ENCODE data around the gene ITPKB.
"Not testable (repeated sequence)": the region's sequence is repeated elsewhere in the genome, so short reads cannot be mapped to it uniquely, and the experiment has no call there.

Gene ITPKB

DNA sequence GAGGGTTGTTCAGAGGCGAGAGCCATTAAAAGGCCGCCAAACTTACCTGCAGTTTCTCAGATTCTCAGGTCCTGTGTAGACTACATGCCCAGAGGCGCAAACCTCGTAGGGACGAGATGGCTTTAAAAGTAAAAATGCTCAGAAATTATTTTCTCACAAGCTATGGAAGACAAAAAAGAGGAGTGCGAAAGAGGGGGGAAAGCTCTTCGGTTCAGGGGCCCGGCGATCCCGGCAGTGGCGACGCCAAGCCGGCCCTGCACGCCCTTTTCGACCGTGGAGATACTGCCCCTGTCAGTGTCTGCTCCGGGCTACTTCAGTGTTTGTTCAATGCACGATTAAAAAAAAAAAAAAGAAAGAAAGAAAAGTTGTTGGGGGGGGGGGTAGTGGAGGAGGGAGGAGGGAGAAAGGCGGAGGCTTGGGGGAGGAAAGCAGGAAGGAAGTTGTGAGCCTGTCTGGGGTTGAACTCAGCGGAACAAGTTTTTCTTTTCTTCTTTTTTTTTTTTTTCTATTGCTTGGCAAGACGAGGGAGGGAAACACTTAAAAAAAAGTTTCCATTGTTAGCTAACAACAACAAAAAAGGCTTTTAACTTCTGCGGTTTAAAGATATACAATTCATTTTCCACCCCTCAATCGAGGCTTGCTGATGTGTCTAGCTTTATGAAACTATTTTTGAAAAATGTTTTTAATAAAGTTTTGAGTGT, at the start of gene ITPKB:
TSS of gene ITPKB (minus strand) at position 288 of the 701 bp plus-strand sequence. CDS start 1,824 bp downstream, outside the sequence.
- DNase-seq = peak; percentile 51

DNA sequence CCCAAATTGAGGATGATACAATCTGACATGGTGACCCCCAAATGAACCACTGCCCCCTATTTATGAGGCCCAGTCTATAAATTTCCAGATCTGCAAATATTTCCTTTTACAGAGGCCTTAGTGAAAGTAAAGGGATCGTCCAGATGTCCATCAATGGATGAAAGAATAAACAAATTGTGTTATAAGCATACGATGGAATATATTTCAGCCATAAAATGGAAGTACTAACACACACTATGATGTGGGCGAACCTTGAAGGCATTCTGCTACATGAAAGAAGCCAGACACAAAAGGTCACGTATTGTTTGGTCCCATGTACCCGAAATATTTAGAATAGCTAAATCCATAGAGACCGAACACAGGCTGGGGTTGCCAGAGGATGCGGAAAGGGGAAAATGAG, 48.6 kb upstream of the ITPKB start:
- DNase-seq = no peak

DNA sequence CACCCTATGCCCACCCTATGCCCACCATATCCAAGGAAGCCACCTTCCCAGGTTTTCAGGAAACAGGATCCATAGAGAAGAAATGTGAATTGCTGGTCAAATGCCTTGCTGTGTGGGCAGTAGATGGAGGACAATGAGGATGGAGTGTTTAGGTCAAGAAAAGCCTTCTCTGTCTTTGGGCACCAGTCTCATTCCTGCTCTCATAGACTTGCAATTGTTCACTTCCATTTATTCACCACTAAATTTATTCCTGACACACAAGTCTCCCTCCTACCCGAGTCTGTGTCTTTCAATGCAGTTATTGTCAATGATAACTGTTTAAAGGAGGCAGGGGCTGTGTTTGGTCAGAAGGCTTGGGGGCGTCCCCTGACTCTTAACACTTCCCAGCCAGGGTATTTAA, 48.0 kb upstream of the ITPKB start:
- no peak for DNase-seq

DNA sequence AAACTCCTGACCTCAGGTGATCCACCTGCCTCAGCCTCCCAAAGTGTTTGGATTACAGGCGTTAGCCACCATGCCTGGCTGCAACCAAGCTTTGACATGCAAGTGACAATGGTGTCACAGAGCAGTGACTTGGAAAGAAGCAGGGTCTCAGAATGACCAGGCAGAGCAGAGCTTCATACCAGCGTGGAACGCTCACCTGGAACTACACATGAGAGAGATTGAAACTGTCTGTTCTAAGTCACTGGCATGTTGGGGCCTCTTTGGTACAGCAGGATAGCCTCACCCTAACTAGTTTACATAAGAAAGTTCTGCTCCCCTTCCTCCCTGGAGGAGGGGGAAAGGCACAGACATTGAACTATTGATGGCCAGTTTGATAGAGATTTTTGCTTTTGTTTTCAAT, 47.5 kb upstream of the ITPKB start:
- no peak for DNase-seq

DNA sequence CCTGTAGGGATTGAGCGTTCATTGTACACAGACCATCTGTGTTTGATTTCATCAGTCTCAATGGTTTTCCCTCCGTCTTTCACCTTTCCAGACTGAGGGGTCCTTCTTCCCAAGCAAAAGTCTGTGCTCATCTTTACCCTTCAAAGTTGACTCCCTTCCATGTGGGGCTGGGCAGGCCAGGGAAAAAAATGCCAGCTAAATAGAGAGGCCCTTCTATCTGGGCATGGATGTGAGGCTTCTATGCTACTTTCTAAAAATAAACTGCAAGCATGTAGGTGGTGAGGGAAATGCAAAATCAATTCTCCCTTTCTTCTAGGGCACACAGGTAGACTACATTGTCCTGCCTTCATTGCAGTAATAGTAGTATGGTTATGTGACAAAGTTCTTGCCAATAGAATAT, 46.7 kb upstream of the ITPKB start:
- DNase-seq = no peak

DNA sequence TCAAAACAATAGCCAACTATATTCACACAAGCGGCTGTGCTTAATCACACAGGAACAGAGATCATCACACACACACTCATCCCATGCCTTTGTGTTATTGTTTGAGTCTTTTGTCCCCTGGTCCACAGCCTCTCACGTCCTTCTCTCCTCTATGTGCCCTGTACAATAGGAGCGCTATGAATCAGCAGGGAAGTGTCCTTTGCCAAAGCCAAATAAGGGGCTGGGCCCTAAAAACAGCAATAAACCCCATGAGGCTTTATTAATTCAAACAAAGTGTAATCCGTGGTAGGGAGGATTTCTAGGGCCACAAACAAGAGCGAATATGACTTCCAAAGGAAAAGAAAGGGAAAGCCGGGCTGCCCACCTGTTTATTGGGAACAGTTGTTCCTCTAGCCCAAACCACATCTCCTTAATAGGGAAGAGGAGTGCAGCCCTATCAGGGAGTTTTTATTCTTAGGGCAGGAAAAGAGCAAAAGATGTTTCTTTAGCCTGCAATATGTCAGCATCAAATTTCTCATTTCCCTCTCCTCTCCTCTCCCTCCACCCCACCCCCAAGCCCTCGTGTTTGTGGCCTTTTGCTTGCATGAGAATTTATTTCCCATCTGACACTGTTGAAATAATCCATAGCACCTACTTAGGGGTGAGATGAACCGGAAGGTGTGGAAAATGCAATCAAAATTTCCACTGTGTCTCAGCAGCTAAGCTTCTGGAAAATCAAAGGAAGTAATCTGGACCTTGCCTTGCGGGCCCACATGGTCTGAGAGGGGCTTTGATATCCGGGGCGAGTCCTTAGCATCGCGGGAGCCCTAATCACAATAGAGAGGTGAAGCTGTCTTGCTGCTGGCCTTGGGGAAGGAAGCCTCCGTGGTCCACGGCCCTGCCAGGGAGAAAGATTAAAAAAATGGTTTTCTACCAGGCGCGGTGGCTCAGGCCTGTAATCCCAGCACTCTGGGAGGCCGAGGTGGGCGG, 45.3 kb upstream of the ITPKB start:
- no peak for DNase-seq

DNA sequence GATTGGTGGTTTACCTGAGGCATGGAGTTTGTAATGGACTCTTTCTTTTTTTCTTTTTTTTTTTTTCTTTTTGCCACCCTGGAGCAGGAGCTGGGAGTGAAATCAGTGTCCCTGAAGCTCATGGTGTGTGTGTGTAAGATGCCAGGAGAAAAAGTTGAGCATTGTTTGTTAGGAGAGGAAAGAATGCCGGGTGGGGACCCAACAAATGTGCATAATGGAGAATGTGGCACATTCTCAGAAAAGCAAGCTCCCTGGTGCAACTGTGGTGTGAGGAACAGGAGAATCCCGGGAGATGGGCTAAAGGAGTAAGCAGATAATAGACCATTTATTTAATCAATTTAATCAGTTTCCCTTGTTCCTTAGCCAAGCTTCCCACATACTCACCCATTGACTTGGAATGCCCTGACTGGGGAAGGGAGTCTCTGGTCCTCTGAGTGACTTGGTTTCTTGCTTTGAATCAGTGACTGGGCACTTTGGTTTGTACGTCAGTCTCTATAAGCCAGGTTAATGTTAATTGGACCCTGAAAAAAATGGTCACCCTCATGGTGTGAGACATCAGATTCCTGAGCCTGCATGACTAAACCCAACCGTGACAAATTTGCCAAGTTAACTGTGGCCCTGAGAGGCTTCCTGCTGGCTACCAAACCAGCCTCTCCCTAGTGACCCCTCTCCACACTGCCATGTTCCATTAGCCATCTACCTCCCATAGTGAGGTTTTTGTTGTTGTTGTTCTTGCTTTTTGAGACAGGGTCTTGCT, 43.9 kb upstream of the ITPKB start:
- no peak for DNase-seq

DNA sequence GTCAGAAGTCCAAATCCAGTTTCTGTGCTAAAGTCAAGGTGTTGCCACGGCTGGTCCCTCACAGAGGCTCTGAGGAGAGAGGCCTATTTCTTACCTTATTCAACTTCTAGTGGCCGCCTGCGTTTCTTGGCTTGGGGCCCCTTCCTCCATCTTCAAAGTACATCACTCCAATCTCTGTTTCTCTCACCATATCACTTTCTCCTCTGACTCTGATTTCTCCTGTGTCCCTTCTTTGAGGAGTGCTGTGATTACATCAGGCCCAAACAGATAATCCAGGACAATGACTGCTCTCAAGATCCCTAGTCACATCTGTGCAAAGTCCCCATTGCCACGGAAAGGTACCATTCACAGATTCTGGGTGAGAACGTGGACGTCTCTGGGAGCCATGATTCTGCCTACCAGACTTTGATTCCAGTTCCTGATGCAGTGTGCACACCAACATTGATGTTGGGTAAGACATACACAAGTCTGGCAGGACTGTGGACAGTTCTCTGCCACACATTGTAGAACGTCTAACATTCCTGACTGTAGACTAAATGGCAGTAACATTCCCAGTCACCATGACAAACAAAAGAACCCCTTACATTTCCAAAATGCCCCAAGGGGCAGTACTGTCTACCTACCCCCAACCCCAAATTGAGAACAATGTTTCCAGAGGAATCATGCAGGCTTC, 43.0 kb upstream of the ITPKB start:
- DNase-seq = no peak

DNA sequence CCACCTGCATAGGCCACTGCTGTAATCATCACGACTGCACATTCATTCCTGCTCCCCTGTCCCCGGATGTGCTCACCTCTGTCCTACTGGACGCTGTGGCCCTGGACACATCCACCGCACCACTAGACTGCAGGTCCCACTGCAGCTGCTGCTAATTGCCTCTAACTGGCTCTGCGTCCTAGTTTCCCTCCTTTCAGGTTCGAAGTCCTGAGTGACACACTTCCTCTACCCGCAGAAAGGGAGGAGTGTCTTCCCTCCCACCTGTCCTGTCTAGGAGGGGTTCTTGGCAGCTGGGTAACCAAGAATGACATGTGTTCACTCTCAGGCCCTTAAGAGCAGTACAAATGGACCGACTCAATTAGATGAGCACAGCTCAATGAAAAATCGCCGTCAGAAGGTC, 40.5 kb upstream of the ITPKB start:
- no peak for DNase-seq

DNA sequence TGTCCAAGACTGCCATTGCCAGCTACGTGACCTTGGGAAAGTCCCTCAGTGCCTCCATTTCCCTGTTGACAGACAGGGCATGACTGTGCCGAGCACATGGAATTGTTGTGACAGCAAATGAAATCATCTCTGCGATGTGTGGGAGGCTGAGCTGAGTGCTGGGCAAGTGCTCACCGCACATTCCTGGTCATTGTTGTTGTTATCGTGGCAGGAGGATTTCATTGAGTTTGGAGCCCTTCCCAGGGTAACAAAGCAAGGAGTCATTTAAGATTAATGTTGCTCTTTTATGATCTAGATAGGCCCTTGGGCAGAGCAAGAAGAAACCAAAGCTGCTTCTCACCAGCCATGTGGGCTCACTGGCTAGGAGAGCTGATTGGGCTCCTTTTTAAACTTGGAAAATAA, 39.6 kb upstream of the ITPKB start:
- no peak for DNase-seq

DNA sequence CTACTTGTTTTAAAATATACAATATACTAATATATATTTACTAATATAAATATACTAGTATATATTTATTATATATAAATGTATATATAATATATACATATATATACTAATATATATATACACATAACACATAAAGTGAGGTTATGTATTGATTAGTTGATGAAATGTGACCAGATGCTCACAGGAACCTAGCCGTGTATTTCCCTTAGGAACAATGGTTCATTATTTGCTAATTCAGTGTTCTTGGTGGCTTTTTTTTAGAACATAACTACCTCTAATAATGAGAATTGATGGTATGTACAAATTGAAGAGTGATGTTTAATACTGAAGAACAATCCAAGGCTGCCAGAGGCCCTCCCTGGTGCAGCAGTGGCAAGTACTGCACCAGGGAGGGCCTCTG, 37.9 kb upstream of the ITPKB start:
- DNase-seq = no peak

DNA sequence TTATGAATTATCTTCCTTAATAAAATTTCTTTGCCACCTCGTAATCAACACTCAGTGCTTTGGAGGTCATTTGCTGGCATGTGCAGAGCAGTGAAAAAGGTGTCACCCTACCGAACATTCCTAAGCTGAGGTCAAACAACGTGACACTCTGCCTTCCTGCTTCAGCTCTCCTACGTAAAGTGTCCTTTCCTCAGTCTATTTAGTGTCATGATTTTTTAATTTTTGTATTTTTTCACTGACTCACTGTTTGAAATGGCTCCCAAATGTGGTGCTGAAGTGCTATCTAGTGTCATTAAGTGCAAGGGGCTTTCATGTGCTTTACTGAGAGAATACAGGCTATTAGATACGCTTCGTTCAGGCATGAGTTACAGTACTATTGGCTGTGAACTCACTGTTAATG, 37.0 kb upstream of the ITPKB start:
- DNase-seq = no peak

DNA sequence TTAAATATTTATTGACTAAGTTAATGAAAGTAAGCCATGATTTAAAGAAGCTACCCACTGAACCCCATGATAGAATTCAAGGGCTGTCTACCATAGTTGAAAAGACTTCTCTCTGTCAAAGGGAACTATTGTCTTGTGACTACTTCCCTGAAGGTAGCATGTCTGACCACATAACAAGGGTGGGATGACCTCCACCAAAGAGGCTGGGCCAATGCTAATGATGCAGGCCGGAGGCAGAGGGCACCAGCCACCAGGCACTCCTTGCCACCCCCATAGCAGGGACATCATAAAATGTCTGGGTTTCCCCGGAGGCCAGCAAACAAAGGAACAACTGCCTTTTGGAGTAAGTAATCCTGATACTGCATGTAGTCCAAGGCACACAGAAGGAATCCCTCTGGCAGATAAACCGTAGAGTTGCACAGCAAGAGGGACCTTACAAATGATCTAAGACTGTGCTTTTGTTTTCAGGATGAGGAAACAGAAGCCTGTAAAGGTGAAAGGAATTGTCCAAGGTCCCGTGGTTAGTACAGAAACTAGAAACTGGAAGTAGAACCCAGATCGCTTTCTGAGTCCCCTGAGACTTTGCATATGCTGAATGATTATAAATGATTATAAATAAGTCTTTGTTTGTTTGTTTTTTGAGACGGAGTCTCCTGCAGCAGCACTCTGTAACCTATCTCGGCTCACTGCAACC, 33.5 kb upstream of the ITPKB start:
- no peak for DNase-seq

DNA sequence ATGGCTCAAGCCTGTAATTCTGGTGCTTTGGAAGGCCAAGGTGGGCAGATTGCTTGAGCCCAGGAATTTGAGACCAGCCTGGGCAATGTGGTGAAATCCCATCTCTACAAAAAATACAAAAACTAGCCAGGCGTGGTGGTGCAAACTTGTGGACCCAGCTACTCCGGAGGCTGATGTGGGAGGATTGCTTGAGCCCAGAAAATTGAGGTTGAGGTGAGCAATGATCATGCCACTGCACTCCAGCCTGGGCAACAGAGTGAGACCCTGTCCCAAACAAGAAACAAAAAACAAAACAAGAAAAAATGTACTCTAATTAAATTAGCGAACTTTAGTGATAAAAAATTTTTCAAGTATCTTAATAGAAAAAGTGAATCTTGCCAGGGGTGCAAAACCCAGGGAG, 28.1 kb upstream of the ITPKB start:
- DNase-seq = not testable (repeated sequence)

DNA sequence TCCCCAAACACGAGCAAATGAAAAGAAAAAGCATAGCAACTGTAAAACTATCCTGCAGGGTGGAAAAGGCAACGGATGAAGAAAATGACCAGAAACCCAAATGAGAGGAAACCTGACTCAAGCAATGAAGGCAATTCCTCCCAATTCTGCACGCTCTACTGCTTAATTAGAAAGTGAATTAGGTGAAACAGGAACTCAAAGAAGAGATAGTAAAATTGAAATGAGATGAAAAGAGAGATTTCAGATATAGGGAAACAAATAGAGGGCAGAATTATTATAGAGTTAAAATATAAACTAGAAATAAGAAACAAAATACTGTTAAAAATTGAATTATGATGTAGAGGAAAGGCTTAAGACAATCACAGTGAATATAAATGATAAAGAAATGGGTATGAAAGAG, 27.5 kb upstream of the ITPKB start:
- DNase-seq = no peak

DNA sequence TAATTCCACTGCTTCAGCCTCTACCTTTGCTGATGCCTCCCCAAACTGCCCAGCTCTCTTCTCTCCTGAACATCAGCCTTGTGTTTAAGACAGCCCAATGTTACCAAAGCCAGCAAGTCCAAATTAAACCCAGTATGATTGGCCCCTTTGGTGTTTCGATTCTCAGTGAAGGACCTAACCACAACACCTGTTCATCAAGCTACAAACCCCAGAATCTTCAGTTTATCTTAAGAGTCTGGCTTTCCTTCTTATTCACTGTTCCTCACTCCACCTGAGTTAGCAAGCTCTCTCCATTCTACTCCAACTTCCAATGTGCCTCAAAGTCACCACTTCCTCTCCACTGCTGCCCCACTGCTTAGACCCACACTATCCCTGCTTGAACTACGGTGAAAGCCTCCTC, 25.5 kb upstream of the ITPKB start:
- no peak for DNase-seq

DNA sequence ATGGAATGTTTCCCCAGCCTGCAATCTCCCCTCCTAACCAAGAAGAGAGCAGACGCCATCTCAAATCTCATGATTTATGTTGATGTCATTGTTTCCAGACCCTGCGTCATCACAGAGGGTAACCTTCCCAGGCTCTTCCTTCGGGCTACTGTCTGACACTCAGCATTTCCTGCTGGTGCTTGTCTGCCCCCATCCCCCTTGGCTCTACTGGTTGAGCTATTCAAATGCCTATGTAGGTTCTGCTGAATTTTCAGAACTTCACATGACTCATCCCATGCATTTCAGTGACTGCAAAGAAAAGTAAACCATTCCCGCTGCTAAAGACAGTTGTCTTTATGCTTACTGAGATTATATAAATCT, 24.8 kb upstream of the ITPKB start:
- no peak for DNase-seq

DNA sequence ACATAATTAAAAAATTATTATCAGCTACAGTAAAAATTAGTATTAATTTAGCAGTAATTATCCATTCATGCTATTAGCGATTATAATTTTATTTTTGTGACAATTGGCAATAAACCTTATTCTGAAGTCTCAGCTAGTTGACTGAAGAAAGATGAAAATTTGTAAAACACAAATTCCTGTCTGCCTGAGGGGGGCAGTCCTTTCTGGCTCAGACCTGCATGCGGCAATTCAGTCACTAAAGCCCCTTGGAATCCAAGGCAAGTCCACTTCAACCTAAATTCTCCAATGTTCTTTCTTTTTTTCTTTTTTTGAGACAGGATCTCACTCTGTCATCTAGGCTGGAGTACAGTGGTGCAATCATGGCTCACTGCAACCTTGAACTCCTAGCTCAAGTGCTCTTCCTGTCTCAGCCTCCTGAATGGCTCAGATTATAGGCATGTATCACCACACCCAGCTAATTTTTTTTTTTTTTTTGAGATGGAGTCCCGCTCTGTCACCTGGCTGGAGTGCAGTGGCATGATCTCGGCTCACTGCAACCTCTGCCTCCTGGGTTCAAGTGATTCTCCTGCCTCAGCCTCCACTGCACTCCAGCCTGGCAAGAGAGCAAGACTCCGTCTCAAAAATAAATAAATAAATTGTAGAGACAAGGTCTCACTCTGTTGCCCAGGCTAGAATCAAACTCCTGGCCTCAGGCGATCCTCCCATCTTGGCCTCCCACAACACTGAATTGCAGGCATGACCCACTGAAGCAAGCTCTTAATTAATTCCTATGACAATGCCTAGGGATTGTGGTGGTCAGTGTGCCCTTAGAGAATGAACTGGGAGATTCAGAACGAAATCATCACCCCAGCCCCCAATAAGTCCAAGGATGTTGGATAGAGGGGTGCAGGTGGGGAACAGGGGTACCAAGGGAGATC, 24.2 kb upstream of the ITPKB start:
- no peak for DNase-seq

DNA sequence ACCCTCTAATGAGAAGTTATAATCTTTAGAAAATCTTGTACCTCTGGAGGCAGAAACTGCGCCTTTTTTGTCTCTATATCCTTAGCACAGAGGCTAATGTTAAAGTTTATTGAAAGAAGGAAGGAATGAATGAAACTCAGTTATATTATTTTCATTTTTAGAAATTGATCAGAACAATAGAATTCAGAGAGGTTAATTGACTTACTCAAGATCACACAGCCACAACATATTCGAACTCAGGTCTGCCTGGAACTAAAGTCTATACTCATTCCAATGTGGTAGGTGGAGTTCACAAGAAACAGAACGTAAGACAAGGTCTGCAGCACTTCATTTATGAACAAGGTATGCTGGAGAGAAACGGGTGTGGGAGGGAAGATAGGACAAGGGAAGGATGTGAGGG, 23.0 kb upstream of the ITPKB start:
- DNase-seq = no peak

DNA sequence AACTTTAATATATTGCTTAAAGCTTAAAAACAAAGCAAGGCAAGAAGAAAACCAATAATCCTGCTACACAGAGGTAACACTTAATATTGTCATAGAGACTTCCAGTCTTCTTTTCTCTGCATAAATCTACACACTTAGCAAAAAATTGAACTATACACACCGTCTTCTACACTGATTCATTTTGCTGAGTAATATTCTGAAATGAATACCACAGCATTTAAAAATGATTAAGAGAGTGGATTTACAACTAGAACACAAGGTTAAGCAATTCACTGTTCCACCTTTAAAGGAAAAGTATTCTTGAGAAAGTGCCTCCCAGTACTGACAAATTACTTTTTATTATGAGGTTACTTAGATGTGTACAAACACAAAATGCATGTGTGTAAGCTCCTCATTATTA, 22.2 kb upstream of the ITPKB start:
- DNase-seq = no peak

All from activated CD4-positive, alpha-beta T cell treated with anti-CD3 and anti-CD28 coated beads for 1 hour (primary cell).